ENCODE results near the gene PNRC2.
A peak's percentile ranks its signal among the peaks of the same experiment; 100 is the strongest.

Gene PNRC2

DNA sequence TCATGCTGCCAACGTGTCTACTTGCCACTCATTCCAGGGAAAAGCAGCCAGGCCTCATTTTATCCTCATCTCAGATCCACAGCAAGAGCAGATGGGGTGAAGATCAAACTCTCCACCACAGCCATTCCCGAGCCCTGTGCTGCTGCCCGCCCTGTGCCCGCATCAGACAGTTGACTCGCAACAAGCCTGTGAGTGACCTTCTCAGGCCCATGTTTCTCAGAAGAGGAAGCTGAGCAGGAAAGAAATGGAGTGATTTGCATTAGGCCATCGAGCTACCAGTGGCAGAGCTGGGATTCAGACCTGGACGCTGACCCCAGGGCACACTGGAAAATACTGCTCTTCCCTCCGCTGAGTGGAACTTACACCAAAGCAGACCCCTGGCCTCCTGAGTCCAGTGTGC lies 47.7 kb upstream of the PNRC2 start:
- Histone ChIP-seq H3K4me2 (ENCODE audit: low read depth, low read length, poor library complexity, severe bottlenecking) (peak overlapping the region; percentile 80), H3K9ac (ENCODE audit: low read depth, low read length, poor library complexity, severe bottlenecking) (peak overlapping the region; percentile 68), H3K9me3 (ENCODE audit: insufficient read depth, low read depth, low read length) (no peaks in the 10 kb centered on the region), H3K4me3 (ENCODE audit: low read length, poor library complexity, severe bottlenecking) (peak overlapping the region; percentile 70), H3K79me2 (ENCODE audit: insufficient read depth, low read length) (peaks cover 41% of the 10 kb centered on the region), H3K9me2 (replicated peaks; ENCODE audit: low read depth, low read length) (no peaks in the 10 kb centered on the region), H3F3A (ENCODE audit: low read depth) (0 out of 2 replicates have a peak, but pooled peaks cover 4% of the 10 kb centered on the region), H2AFZ (ENCODE audit: low read length) (no peak overlapping the region), H3K27me3 (ENCODE audit: insufficient read depth, low read length, poor library complexity, severe bottlenecking) (no peaks in the 10 kb centered on the region), H3K4me1 (ENCODE audit: insufficient read depth, low read length, poor library complexity, severe bottlenecking) (peaks cover 59% of the 10 kb centered on the region), H3K36me3 (ENCODE audit: insufficient read depth, low read length) (no peaks in the 10 kb centered on the region), H4K20me1 (ENCODE audit: insufficient read depth, low read length, poor library complexity, severe bottlenecking) (no peaks in the 10 kb centered on the region)
- no peak for TF ChIP-seq EZH2phosphoT487 (IDR thresholded peaks at IDR 0.05; ENCODE audit: borderline replicate concordance)
- TF ChIP-seq, protein P1, sequence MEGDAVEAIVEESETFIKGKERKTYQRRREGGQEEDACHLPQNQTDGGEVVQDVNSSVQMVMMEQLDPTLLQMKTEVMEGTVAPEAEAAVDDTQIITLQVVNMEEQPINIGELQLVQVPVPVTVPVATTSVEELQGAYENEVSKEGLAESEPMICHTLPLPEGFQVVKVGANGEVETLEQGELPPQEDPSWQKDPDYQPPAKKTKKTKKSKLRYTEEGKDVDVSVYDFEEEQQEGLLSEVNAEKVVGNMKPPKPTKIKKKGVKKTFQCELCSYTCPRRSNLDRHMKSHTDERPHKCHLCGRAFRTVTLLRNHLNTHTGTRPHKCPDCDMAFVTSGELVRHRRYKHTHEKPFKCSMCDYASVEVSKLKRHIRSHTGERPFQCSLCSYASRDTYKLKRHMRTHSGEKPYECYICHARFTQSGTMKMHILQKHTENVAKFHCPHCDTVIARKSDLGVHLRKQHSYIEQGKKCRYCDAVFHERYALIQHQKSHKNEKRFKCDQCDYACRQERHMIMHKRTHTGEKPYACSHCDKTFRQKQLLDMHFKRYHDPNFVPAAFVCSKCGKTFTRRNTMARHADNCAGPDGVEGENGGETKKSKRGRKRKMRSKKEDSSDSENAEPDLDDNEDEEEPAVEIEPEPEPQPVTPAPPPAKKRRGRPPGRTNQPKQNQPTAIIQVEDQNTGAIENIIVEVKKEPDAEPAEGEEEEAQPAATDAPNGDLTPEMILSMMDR (conservative IDR thresholded peaks at IDR 0.05; ENCODE audit: low read length) = no peak

DNA sequence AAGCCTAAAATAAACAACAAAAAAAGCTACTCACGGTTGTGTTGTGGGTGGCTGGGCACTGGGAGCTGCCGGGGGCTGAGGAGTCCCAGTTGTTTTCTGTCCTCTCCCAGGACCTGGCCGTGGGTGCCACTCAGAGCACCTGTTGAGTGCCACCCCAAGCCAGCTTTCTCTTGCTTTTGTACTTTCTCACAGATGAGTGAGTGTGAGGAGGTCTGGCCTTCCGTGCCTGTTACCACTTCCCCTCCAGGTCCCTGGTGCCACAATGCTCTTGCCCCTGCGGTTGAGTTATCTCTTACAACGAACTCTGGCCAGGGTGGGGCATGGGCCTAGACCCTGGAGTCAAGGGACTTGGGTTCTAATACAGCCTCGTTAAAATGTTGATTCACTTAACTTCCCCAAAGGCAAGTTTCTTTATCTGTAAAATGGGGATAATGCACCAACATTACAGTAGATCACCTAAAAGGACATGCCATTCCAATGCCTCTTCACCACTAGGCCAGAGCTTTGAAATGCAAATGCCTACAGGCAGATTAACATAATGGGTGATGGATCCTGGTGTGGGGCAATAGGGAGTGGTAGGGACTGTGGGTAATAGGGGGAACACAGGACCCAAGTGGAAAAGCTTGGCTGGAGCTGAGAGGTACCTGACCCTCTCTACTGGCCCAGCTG lies 46.3 kb upstream of the PNRC2 start, which contains the start of gene CNR2:
Gene CNR2 (minus strand): TSS at position 151 of the 669 bp plus-strand sequence. CDS start 37,745 bp downstream, outside the sequence.
- TF ChIP-seq, protein P1 (conservative IDR thresholded peaks at IDR 0.05; ENCODE audit: low read length) = no peak
- TF ChIP-seq EZH2phosphoT487 (IDR thresholded peaks at IDR 0.05; ENCODE audit: borderline replicate concordance) = no peak
- Histone ChIP-seq H3F3A (ENCODE audit: low read depth) (0 out of 2 replicates have a peak, but pooled peaks cover 4% of the 10 kb centered on the region), H3K4me2 (ENCODE audit: low read depth, low read length, poor library complexity, severe bottlenecking) (peak within 1 kb of the TSS; percentile 80), H3K4me3 (ENCODE audit: low read length, poor library complexity, severe bottlenecking) (peak within 1 kb of the TSS; percentile 70), H3K9me3 (ENCODE audit: insufficient read depth, low read depth, low read length) (no peaks in the 10 kb centered on the region), H3K36me3 (ENCODE audit: insufficient read depth, low read length) (no peaks in the 10 kb centered on the region), H3K79me2 (ENCODE audit: insufficient read depth, low read length) (peaks cover 41% of the 10 kb centered on the region), H3K9me2 (replicated peaks; ENCODE audit: low read depth, low read length) (no peaks in the 10 kb centered on the region), H3K27me3 (ENCODE audit: insufficient read depth, low read length, poor library complexity, severe bottlenecking) (no peaks in the 10 kb centered on the region), H2AFZ (ENCODE audit: low read length) (no peak within 1 kb of the TSS), H3K4me1 (ENCODE audit: insufficient read depth, low read length, poor library complexity, severe bottlenecking) (peaks cover 58% of the 10 kb centered on the region), H4K20me1 (ENCODE audit: insufficient read depth, low read length, poor library complexity, severe bottlenecking) (no peaks in the 10 kb centered on the region), H3K9ac (ENCODE audit: low read depth, low read length, poor library complexity, severe bottlenecking) (peak within 1 kb of the TSS; percentile 68)

DNA sequence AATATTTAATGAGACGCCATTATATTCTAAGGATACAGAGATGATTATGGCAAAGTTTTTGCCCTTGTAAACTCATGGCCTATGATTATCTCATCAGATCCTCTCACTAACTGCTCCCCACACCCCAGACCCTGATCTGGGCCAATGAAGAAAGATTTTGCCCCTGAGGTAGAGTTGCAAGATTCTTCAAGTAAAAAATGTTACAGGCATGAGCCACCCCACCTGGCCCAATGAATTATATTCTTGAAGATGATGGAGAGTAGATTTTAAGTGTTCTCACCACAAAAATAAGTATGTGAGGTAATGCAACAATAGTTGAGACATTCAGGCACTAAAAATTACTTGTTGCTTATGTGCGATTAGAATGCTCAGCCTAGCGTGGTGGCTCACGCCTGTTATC lies 44.7 kb upstream of the PNRC2 start:
- Histone ChIP-seq H3K4me1 (ENCODE audit: insufficient read depth, low read length, poor library complexity, severe bottlenecking) (peaks cover 46% of the 10 kb centered on the region), H2AFZ (ENCODE audit: low read length) (no peak overlapping the region)

More for the DNA sequence above, 44.7 kb upstream of the PNRC2 start:
- no peak overlapping the region for H3K4me2 ChIP-seq (ENCODE audit: low read depth, low read length, poor library complexity, severe bottlenecking)
- H3F3A ChIP-seq (ENCODE audit: low read depth) = 0 out of 2 replicates have a peak, but pooled peaks cover 4% of the 10 kb centered on the region
- H4K20me1 ChIP-seq (ENCODE audit: insufficient read depth, low read length, poor library complexity, severe bottlenecking) = no peaks in the 10 kb centered on the region
- H3K9ac ChIP-seq (ENCODE audit: low read depth, low read length, poor library complexity, severe bottlenecking) = no peak overlapping the region
- no peaks in the 10 kb centered on the region for H3K9me3 ChIP-seq (ENCODE audit: insufficient read depth, low read depth, low read length)
- TF ChIP-seq, protein P1 (conservative IDR thresholded peaks at IDR 0.05; ENCODE audit: low read length) = no peak
- no peak for TF ChIP-seq EZH2phosphoT487 (IDR thresholded peaks at IDR 0.05; ENCODE audit: borderline replicate concordance)
- H3K27me3 ChIP-seq (ENCODE audit: insufficient read depth, low read length, poor library complexity, severe bottlenecking) = no peaks in the 10 kb centered on the region
- no peak overlapping the region for H3K4me3 ChIP-seq (ENCODE audit: low read length, poor library complexity, severe bottlenecking)
- no peaks in the 10 kb centered on the region for H3K9me2 ChIP-seq (replicated peaks; ENCODE audit: low read depth, low read length)
- H3K36me3 ChIP-seq (ENCODE audit: insufficient read depth, low read length) = no peaks in the 10 kb centered on the region
- peaks cover 26% of the 10 kb centered on the region for H3K79me2 ChIP-seq (ENCODE audit: insufficient read depth, low read length)

Data from Loucy (cell line).